Measurements from ENCODE around the gene UCP2.

Gene UCP2

DNA sequence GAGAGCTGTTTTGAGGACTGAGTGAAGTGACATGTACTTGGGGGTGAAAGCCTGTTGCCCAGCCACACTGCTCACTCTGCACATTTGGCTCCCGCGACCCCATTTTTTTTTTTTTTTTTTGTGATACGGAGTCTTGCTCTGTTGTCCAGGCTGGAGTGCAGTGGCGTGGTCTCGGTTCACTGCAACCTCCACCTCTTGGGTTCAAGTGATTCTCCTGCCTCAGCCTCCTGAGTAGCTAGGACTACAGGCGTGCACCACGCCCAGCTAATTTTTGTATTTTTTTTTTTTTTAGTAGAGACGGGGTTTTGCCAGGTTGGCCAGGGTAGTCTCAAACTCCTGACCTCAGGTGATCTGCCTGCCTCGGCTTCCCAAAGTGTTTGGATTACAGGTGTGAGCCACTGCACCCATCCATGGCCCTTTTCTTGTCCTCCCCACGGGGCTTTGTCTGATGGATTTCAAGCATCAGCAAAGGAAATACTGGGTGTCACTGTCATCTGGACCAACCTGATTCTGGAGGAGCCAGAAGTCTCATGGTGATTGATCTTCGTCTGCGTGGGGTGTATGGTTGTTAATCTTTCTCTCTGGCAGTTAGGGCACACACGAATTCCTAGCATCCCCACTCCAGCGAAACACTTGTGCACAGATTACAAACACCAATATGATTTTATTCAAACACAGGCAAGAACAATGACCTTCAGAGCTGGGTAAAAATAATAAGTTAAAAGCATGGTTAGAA, 29.6 kb upstream of the UCP2 start:
- DNase-seq (ENCODE audit: low read depth, low spot score) = no peak
- Histone ChIP-seq H3K27ac (no peak overlapping the region), H3K9ac (ENCODE audit: insufficient read length) (no peak overlapping the region), H3K9me3 (ENCODE audit: low read depth, low read length) (no peaks in the 10 kb centered on the region), H3K36me3 (ENCODE audit: insufficient read depth, low read length) (no peaks in the 10 kb centered on the region; the same call in 1 of the 2 replicates), H3K4me3 (no peak overlapping the region)
- TF ChIP-seq EZH2 (IDR thresholded peaks at IDR 0.05) (no peak), POLR2AphosphoS5 (IDR thresholded peaks at IDR 0.05; ENCODE audit: borderline replicate concordance, low read depth, low read length) (no peak), FOXP2 (optimal IDR thresholded peaks at IDR 0.05; ENCODE audit: control extremely low read depth, extremely low read length, insufficient read depth) (no peak)

DNA sequence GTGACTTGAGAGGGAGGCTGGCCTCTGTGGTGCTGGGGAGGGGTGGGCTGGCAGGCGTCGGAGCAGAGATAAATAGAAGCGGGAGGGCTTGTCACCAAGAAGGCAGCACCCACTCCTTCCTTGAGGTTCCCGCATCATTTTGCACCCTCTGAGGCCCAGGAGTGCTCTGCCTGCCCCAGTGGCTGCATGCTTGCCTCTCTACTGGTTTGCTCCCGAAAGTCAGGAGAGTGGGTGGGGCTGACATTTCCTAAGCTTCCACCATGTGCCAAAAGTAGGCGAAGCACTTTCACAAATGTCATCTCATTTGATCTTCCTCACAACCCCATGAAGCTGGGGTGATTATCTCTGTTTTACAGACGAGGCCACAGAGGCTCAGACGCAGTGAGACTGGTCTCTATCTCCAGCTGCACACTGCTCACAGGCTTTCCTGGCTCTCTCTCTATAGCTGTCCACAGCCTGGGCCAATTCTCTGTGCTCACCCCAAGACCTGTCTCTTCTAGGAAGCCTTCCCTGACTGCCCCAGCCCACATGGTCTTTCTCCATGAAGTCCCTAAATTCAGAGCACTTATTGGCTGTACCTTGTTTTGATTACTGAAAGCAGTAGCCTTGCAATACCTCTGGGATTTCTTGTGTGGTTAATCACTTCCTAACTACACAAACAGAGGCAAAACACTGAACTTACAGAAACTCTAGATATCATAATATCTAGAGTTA, 28.9 kb upstream of the UCP2 start:
- H3K9me3 ChIP-seq (ENCODE audit: low read depth, low read length) = no peaks in the 10 kb centered on the region
- TF ChIP-seq POLR2AphosphoS5 (IDR thresholded peaks at IDR 0.05; ENCODE audit: borderline replicate concordance, low read depth, low read length) (no peak), FOXP2 (optimal IDR thresholded peaks at IDR 0.05; ENCODE audit: control extremely low read depth, extremely low read length, insufficient read depth) (no peak), EZH2 (IDR thresholded peaks at IDR 0.05) (no peak)
- DNase-seq (ENCODE audit: low read depth, low spot score) = no peak
- H3K27ac ChIP-seq = no peak overlapping the region; the same call in 1 of the 2 replicates
- no peaks in the 10 kb centered on the region; the same call in 1 of the 2 replicates for H3K36me3 ChIP-seq (ENCODE audit: insufficient read depth, low read length)
- H3K4me3 ChIP-seq = no peak overlapping the region
- no peak overlapping the region for H3K9ac ChIP-seq (ENCODE audit: insufficient read length)

DNA sequence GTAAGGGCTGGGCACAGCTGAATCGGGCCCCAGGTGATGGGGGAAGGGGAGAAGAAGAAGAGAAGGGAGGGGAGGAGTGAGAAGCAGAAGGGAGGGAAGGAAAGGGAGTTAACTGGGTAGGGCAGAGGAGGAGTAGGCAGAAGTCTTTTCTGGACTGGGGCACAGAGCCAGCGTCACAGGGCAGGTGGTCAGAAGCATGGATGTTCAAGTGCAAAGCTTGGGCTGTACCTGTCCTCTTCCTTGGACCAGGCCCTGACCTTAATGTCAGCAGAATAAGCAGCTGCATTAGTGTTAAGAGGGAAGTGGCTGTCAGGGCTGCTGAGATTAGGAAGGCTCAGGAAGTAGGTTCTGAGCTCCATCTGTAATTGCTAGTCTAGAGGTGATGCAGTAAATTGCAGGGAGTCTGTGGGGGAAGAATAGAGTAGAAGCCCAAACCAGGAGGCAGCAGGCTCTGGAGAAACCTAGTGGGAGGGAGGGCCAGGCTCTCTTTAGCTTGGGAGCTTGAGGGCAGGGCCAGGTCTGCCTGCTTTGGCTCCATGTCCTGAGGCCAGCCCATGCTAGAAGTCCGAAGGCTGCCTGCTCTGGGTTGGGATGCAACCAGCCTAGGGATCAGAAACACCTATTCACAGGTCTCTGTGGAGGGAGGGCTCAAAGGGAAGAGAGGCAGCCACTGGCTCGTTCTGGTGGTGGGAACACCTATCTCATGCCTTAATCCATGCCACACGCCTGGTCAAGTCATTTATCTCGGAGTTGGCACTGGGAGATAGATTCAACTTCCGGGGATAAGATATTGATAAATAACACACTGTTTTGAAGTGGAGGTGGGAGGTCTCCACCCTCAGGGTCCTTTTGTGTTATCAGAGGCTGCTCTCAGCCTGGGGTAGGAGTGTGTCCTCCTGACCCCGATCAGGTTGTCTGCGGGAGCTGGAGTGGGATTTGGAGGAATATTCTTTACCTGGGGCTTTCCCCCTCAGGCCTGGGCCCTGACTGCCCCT, 28.0 kb upstream of the UCP2 start:
- H3K9me3 ChIP-seq (ENCODE audit: low read depth, low read length) = no peaks in the 10 kb centered on the region
- no peak for DNase-seq (ENCODE audit: low read depth, low spot score)
- H3K36me3 ChIP-seq (ENCODE audit: insufficient read depth, low read length) = no peaks in the 10 kb centered on the region; the same call in 1 of the 2 replicates
- TF ChIP-seq POLR2AphosphoS5 (IDR thresholded peaks at IDR 0.05; ENCODE audit: borderline replicate concordance, low read depth, low read length) (no peak), FOXP2 (optimal IDR thresholded peaks at IDR 0.05; ENCODE audit: control extremely low read depth, extremely low read length, insufficient read depth) (no peak), EZH2 (IDR thresholded peaks at IDR 0.05) (no peak)
- H3K4me3 ChIP-seq = no peak overlapping the region
- no peak overlapping the region for H3K9ac ChIP-seq (ENCODE audit: insufficient read length)
- no peak overlapping the region for H3K27ac ChIP-seq

GRCh38 chr11:74009675-74010305, 27.1 kb upstream of the UCP2 start:
- TF ChIP-seq FOXP2 (optimal IDR thresholded peaks at IDR 0.05; ENCODE audit: control extremely low read depth, extremely low read length, insufficient read depth) (no peak), POLR2AphosphoS5 (IDR thresholded peaks at IDR 0.05; ENCODE audit: borderline replicate concordance, low read depth, low read length) (no peak), EZH2 (IDR thresholded peaks at IDR 0.05) (no peak)
- Histone ChIP-seq H3K9me3 (ENCODE audit: low read depth, low read length) (no peaks in the 10 kb centered on the region), H3K36me3 (ENCODE audit: insufficient read depth, low read length) (no peaks in the 10 kb centered on the region; the same call in 1 of the 2 replicates), H3K27ac (no peak overlapping the region), H3K9ac (ENCODE audit: insufficient read length) (no peak overlapping the region), H3K4me3 (no peak overlapping the region)
- DNase-seq (ENCODE audit: low read depth, low spot score) = no peak

GRCh38 chr11:74009230-74009547, 26.5 kb upstream of the UCP2 start:
- Histone ChIP-seq H3K36me3 (ENCODE audit: insufficient read depth, low read length) (no peaks in the 10 kb centered on the region; the same call in 1 of the 2 replicates), H3K9ac (ENCODE audit: insufficient read length) (no peak overlapping the region), H3K4me3 (no peak overlapping the region), H3K27ac (no peak overlapping the region), H3K9me3 (ENCODE audit: low read depth, low read length) (no peaks in the 10 kb centered on the region)
- TF ChIP-seq FOXP2 (optimal IDR thresholded peaks at IDR 0.05; ENCODE audit: control extremely low read depth, extremely low read length, insufficient read depth) (no peak), EZH2 (IDR thresholded peaks at IDR 0.05) (no peak), POLR2AphosphoS5 (IDR thresholded peaks at IDR 0.05; ENCODE audit: borderline replicate concordance, low read depth, low read length) (no peak)
- no peak for DNase-seq (ENCODE audit: low read depth, low spot score)

- H3K27ac ChIP-seq = no peak within 1 kb of the TSS
- H3K9me3 ChIP-seq (ENCODE audit: low read depth, low read length) = no peaks in the 10 kb centered on the region
- TF ChIP-seq EZH2 (IDR thresholded peaks at IDR 0.05) (no peak), POLR2AphosphoS5 (IDR thresholded peaks at IDR 0.05; ENCODE audit: borderline replicate concordance, low read depth, low read length) (no peak), FOXP2 (optimal IDR thresholded peaks at IDR 0.05; ENCODE audit: control extremely low read depth, extremely low read length, insufficient read depth) (no peak)
- DNase-seq (ENCODE audit: low read depth, low spot score) = no peak
- no peak within 1 kb of the TSS for H3K9ac ChIP-seq (ENCODE audit: insufficient read length)
- H3K4me3 ChIP-seq = no peak within 1 kb of the TSS
- no peaks in the 10 kb centered on the region; the same call in 1 of the 2 replicates for H3K36me3 ChIP-seq (ENCODE audit: insufficient read depth, low read length)
These were observed 26.0 kb upstream of the UCP2 start, which contains the start of gene UCP3 for GRCh38 chr11:74008373-74009229. Gene UCP3, minus strand, starts transcription at chr11:74009085. Its CDS starts 2,043 bp downstream, at chr11:74007042.
